Fibroblast of lung (primary cell): Measurements from ENCODE around the gene ITFG1.

Experiments
- EZH2 ChIP-seq: IDR thresholded peaks from 2 replicates; pipeline ENCODE4 v1.5.1; 2012; ENCODE audit warnings: low read length, control low read depth, mild to moderate bottlenecking; ENCODE audit errors: missing control alignments
- TF ChIP-seq, protein P1 (sequence below), 2 donors: IDR thresholded peaks in 1 of 2; conservative IDR thresholded peaks in 1 of 2; 1 replicate in 1 of 2; 2 replicates in 1 of 2; pipeline ENCODE4 v1.5.1; 2011 to 2012; ENCODE audit warnings: low read length in 2 of 2, control low read depth in 1 of 2, inconsistent platforms in 1 of 2, low read depth in 1 of 2, mild to moderate bottlenecking in 1 of 2

DNA sequence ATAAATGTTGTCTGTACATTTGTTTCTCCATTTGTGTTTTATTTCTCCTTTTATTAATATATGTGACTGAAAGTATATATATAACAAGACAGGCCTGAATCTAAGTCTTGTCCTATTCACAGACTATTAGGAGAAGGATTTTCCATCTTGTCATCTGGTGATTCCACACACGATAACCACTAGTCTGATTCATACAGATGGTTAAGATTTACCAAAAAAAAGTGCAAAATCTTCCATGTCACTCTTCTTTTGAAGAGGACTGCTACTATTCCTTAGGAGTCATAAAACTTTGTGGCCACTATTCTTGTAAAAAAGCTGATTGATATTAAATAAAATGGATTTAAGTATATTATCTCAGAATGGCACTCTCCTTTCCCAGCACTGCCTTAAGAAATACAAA, 156.3 kb downstream of the ITFG1 start:
- TF ChIP-seq, protein P1, sequence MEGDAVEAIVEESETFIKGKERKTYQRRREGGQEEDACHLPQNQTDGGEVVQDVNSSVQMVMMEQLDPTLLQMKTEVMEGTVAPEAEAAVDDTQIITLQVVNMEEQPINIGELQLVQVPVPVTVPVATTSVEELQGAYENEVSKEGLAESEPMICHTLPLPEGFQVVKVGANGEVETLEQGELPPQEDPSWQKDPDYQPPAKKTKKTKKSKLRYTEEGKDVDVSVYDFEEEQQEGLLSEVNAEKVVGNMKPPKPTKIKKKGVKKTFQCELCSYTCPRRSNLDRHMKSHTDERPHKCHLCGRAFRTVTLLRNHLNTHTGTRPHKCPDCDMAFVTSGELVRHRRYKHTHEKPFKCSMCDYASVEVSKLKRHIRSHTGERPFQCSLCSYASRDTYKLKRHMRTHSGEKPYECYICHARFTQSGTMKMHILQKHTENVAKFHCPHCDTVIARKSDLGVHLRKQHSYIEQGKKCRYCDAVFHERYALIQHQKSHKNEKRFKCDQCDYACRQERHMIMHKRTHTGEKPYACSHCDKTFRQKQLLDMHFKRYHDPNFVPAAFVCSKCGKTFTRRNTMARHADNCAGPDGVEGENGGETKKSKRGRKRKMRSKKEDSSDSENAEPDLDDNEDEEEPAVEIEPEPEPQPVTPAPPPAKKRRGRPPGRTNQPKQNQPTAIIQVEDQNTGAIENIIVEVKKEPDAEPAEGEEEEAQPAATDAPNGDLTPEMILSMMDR (conservative IDR thresholded peaks at IDR 0.05 in 1 of 2, IDR thresholded peaks at IDR 0.05 in 1 of 2; ENCODE audit: low read depth in 1 of 2, low read length in 2 of 2) = no peak
- TF ChIP-seq EZH2 = no peak
